GM13976 (cell line): ENCODE data around the gene NR6A1.
"Not testable (repeated sequence)": the region's sequence is repeated elsewhere in the genome, so short reads cannot be mapped to it uniquely, and the experiment has no call there.

Experiments used
- DNase-seq: peaks from one replicate; pipeline ENCODE4 v3.0.0; 2012; ENCODE audit warnings: low spot score
- CTCF ChIP-seq: IDR thresholded peaks from 2 replicates; pipeline ENCODE4 v1.5.1; 2012; ENCODE audit warnings: borderline replicate concordance, mild to moderate bottlenecking; ENCODE audit not compliant: insufficient read depth; ENCODE audit errors: extremely low read depth, missing control alignments, control extremely low read depth
- in situ Hi-C: fragments of 300-500 bp; cut with MboI; formaldehyde crosslinking; loops from one replicate; pipeline ENCODE4 v1.12.0; 2022; ENCODE audit warnings: low sequenced_read_pairs, mixed read lengths, inconsistent platforms; ENCODE audit not compliant: unreplicated experiment

Gene NR6A1

GRCh38 chr9:124617477-124618141, 153.5 kb downstream of the NR6A1 start:
- peak; percentile 89 for TF ChIP-seq CTCF
- peak; percentile 73 for DNase-seq
- in situ Hi-C loops, result loop anchor here (5.0 kb wide), 1 partner anchor 95 kb away; no protein-coding TSS in a partner anchor

GRCh38 chr9:124616961-124617360, 154.2 kb downstream of the NR6A1 start:
- in situ Hi-C loops, result loop anchor here (5.0 kb wide), 1 partner anchor 95 kb away; no protein-coding TSS in a partner anchor
- no peak for TF ChIP-seq CTCF
- DNase-seq, result no peak

GRCh38 chr9:124615840-124616239, 155.3 kb downstream of the NR6A1 start:
- in situ Hi-C loops, result loop anchor here (5.0 kb wide), 1 partner anchor 96 kb away; no protein-coding TSS in a partner anchor
- not testable (repeated sequence) for DNase-seq

GRCh38 chr9:124615100-124615742, 155.9 kb downstream of the NR6A1 start:
- in situ Hi-C loops, result loop anchor here (5.0 kb wide), 1 partner anchor 97 kb away; no protein-coding TSS in a partner anchor
- no peak for TF ChIP-seq CTCF
- DNase-seq, result no peak

GRCh38 chr9:124613849-124614248, 157.3 kb downstream of the NR6A1 start:
- in situ Hi-C loops, result no loop called here
- TF ChIP-seq CTCF, result no peak
- no peak for DNase-seq

GRCh38 chr9:124611106-124611505, 160.0 kb downstream of the NR6A1 start:
- in situ Hi-C loops, result no loop called here
- TF ChIP-seq CTCF, result no peak
- no peak for DNase-seq

- TF ChIP-seq CTCF, result no peak
- DNase-seq, result no peak
- in situ Hi-C loops, result no loop called here
Observed at GRCh38 chr9:124606027-124606426, 165.1 kb downstream of the NR6A1 start.
